Measurements from ENCODE around the gene RENBP.
A peak's percentile ranks its signal among the peaks of the same experiment; 100 is the strongest.

Gene RENBP

DNA sequence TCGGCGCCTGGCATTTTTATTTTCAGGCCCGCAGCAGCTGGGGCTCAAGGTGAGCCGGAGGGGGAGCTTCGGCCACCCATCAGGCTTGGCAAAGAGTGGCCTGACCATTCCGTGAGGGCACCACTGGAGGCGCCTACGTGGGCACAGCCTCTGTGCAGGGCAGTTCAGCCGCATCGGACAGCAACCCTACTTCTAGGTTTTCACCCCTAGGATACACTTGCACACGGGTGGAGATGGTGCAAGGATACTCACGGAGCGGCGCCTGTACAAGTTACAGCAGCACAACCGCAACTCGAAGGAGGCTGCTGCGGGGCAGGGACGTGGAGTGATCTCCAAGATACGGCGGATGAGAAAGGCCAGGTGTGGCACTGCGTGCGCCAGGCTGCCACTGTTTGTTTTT is 16.3 kb upstream of the RENBP start:
- peaks cover 0 to 8% of the 10 kb centered on the region in 2 donors for H3K4me1 ChIP-seq (ENCODE audit: control insufficient read depth in 1 of 2, insufficient read depth in 2 of 2, low read length in 2 of 2)
- H3K27ac ChIP-seq (ENCODE audit: low read length): no peak overlapping the region
- H3K27me3 ChIP-seq (ENCODE audit: low read depth, low read length): no peaks in the 10 kb centered on the region
- H3K9me3 ChIP-seq (ENCODE audit: control insufficient read depth in 1 of 2, low read length in 2 of 2): no peaks in the 10 kb centered on the region
- peaks cover 21 to 66% of the 10 kb centered on the region in 2 donors for H3K36me3 ChIP-seq (ENCODE audit: control insufficient read depth in 1 of 2, insufficient read depth in 2 of 2, low read length in 2 of 2)
- no peak overlapping the region for H3K4me3 ChIP-seq (ENCODE audit: low read depth in 1 of 2, low read length in 2 of 2)

DNA sequence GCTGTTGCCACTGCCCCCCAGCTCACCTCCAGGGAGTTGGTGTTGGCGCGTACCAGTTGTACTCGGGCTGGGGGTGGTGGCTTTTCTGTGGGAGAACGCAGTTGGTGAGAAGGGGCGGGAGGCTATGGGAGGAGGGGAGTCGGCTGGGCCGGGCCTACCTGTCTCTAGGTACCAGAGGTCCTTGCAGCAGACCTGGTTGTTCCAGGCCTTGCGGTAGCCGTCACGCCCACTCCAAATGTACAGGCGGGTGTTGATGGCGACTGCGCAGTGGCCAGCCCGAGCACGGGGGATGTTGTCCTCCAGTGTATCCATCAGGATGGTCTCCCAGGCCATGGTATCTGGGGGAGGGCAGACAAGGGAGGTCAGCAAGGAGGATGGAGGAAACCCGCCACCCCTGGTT is 15.6 kb upstream of the RENBP start:
- Histone ChIP-seq H3K27me3 (ENCODE audit: low read depth, low read length) (no peaks in the 10 kb centered on the region), H3K9me3 (ENCODE audit: control insufficient read depth in 1 of 2, low read length in 2 of 2) (no peaks in the 10 kb centered on the region), H3K4me1 (ENCODE audit: control insufficient read depth in 1 of 2, insufficient read depth in 2 of 2, low read length in 2 of 2) (peaks cover 0 to 4% of the 10 kb centered on the region in 2 donors), H3K4me3 (ENCODE audit: low read depth in 1 of 2, low read length in 2 of 2) (no peak overlapping the region), H3K27ac (ENCODE audit: low read length) (no peak overlapping the region), H3K36me3 (ENCODE audit: control insufficient read depth in 1 of 2, insufficient read depth in 2 of 2, low read length in 2 of 2) (peaks cover 21 to 67% of the 10 kb centered on the region in 2 donors)

DNA sequence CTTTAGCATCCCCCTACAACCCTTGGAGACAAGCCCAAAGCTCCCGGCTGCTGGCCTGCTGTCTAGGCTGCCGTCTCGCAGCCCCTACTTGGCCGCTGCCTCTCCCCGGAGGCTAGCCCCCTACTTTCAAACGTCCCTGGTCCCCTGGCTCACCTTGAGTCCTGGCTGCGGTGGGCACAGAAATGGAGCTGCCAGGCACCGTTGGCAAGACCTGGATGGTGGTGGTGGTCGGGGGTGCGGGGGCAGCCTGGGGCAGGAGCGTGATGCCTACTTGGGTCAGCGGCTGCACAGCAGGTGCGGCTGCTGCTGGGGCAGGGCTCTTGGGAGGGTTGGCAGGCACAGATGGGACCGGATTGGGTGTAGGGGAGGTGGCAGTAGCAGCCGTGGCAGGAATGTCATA is 15.2 kb upstream of the RENBP start:
- peaks cover 21 to 71% of the 10 kb centered on the region in 2 donors for H3K36me3 ChIP-seq (ENCODE audit: control insufficient read depth in 1 of 2, insufficient read depth in 2 of 2, low read length in 2 of 2)

DNA sequence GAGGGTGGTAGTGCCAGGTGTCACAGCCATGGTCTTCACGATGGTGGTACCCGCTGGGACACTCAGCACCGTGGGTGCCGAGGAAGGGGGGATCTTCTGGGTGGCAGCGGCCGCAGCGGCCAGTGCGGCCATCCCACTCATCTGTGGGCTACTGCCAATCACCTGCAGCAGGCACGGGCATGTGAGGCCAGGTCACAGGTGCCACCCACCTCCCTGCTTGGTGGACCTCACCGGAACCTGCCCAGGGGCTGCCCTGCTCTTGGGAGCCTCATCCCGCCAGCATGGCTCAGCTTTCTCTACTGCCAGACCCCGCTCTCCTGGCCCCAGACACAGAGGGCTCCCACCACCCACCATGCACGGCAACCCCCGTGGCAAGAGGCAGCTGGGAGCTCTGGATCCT is 14.2 kb upstream of the RENBP start:
- Histone ChIP-seq H3K36me3 (ENCODE audit: control insufficient read depth in 1 of 2, insufficient read depth in 2 of 2, low read length in 2 of 2) (peaks cover 21 to 77% of the 10 kb centered on the region in 2 donors), H3K9me3 (ENCODE audit: control insufficient read depth in 1 of 2, low read length in 2 of 2) (no peaks in the 10 kb centered on the region), H3K4me3 (ENCODE audit: low read depth in 1 of 2, low read length in 2 of 2) (no peak overlapping the region), H3K27me3 (ENCODE audit: low read depth, low read length) (no peaks in the 10 kb centered on the region), H3K4me1 (ENCODE audit: control insufficient read depth in 1 of 2, insufficient read depth in 2 of 2, low read length in 2 of 2) (peaks cover 0 to 1% of the 10 kb centered on the region in 2 donors), H3K27ac (ENCODE audit: low read length) (no peak overlapping the region)

More for the DNA sequence above, 15.2 kb upstream of the RENBP start:
- Histone ChIP-seq H3K4me3 (ENCODE audit: low read depth in 1 of 2, low read length in 2 of 2) (no peak overlapping the region), H3K9me3 (ENCODE audit: control insufficient read depth in 1 of 2, low read length in 2 of 2) (no peaks in the 10 kb centered on the region), H3K27me3 (ENCODE audit: low read depth, low read length) (no peaks in the 10 kb centered on the region), H3K4me1 (ENCODE audit: control insufficient read depth in 1 of 2, insufficient read depth in 2 of 2, low read length in 2 of 2) (peaks cover 0 to 4% of the 10 kb centered on the region in 2 donors), H3K27ac (ENCODE audit: low read length) (no peak overlapping the region)

DNA sequence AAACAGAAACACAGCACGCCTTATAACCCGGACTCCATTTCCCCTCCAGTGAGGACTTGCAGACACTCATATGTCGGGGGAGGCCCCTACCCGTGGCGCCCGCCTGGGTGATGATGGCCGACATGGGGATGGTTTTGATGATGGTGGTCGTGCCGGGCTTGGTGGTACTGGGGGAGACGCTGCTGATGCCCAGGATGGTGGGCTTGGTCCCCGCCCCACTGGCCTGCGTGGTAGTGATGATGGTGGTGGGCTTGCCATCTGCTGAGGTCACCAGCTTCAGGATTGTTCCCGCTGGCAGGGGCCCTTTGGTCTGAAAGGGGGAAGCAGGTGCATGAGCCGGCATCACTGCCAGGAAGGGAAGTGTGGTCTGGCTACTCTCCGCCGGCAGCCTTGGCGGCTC is 12.8 kb upstream of the RENBP start:
- peaks cover 19 to 70% of the 10 kb centered on the region in 2 donors for H3K36me3 ChIP-seq (ENCODE audit: control insufficient read depth in 1 of 2, insufficient read depth in 2 of 2, low read length in 2 of 2)
- H3K4me3 ChIP-seq (ENCODE audit: low read depth in 1 of 2, low read length in 2 of 2): no peak overlapping the region
- H3K27me3 ChIP-seq (ENCODE audit: low read depth, low read length): no peaks in the 10 kb centered on the region
- H3K27ac ChIP-seq (ENCODE audit: low read length): no peak overlapping the region
- no peaks in the 10 kb centered on the region for H3K9me3 ChIP-seq (ENCODE audit: control insufficient read depth in 1 of 2, low read length in 2 of 2)
- H3K4me1 ChIP-seq (ENCODE audit: control insufficient read depth in 1 of 2, insufficient read depth in 2 of 2, low read length in 2 of 2): peaks cover 0 to 8% of the 10 kb centered on the region in 2 donors

DNA sequence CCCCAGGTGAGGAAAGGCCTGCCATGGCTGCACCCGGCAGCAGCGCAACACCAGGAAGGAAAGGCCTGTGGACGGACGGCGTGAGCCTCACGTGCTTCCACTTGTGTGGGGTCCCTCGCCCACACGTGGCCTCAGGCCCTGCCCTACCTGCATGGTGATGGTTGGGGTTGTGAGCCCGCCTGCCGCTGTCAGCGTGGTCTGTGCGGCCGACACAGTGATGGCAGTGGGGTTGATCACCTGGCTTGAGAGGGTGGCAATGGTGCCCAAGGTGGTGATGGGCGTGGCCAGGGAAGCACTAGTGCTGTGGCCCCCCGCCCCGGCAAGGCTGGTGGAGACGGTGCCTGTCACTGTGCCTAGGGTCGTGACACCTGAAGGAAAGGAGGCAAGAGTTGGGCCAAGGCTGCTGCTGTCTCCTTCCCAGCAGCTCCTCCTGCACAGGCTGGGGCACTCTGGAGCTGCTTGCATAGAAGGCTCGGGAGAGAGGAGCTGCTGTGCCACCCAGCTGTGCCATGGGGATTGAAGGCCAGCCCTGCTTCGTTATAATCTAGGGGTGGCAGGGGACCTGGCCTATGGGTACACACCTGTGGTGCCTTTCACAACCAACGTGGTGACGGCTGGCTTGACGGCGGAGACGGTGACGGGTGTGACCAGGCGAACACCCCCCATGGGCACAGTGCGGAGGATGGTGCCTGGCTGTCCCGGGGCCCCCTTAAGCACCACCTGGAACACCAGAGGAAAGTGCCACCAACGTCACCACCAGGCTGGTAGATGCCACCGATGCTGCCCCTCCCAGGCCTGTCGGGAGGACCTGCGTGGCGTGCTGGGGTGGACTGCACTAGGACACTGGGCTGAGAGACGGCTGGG is 11.8 kb upstream of the RENBP start:
- H3K27ac ChIP-seq (ENCODE audit: low read length): no peak overlapping the region
- H3K9me3 ChIP-seq (ENCODE audit: control insufficient read depth in 1 of 2, low read length in 2 of 2): no peaks in the 10 kb centered on the region
- peaks cover 10 to 67% of the 10 kb centered on the region in 2 donors for H3K36me3 ChIP-seq (ENCODE audit: control insufficient read depth in 1 of 2, insufficient read depth in 2 of 2, low read length in 2 of 2)
- no peaks in the 10 kb centered on the region for H3K27me3 ChIP-seq (ENCODE audit: low read depth, low read length)
- H3K4me1 ChIP-seq (ENCODE audit: control insufficient read depth in 1 of 2, insufficient read depth in 2 of 2, low read length in 2 of 2): peaks cover 0 to 12% of the 10 kb centered on the region in 2 donors
- no peak overlapping the region for H3K4me3 ChIP-seq (ENCODE audit: low read depth in 1 of 2, low read length in 2 of 2)

DNA sequence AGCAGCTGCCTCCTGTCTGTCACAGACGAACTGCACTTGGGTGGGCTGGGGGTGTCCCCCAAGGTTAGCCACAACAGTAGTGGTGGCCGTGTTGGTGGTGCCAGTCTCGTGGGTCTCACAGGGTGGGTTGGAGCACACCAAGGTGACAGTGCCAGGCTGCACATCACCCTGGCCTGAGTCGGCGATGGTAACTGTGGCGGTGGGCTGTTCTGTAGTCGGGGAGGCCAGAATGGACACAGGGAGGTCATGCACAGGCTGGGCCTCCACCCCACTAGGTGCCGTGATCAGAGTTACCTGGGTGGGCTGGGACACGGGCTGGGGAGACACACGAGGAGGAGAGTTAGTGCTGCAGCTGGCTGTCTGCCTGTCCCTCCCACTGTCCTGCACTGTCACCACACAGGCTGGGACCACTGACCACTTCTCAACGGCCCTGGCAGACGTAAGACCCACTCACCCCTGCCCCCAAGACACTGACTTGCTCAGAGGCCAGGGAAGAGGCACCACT is 10.8 kb upstream of the RENBP start:
- Histone ChIP-seq H3K27ac (ENCODE audit: low read length) (no peak overlapping the region), H3K36me3 (ENCODE audit: control insufficient read depth in 1 of 2, insufficient read depth in 2 of 2, low read length in 2 of 2) (peaks cover 10 to 60% of the 10 kb centered on the region in 2 donors), H3K27me3 (ENCODE audit: low read depth, low read length) (no peaks in the 10 kb centered on the region), H3K4me1 (ENCODE audit: control insufficient read depth in 1 of 2, insufficient read depth in 2 of 2, low read length in 2 of 2) (peaks cover 0 to 13% of the 10 kb centered on the region in 2 donors), H3K4me3 (ENCODE audit: low read depth in 1 of 2, low read length in 2 of 2) (no peak overlapping the region), H3K9me3 (ENCODE audit: control insufficient read depth in 1 of 2, low read length in 2 of 2) (no peaks in the 10 kb centered on the region)

DNA sequence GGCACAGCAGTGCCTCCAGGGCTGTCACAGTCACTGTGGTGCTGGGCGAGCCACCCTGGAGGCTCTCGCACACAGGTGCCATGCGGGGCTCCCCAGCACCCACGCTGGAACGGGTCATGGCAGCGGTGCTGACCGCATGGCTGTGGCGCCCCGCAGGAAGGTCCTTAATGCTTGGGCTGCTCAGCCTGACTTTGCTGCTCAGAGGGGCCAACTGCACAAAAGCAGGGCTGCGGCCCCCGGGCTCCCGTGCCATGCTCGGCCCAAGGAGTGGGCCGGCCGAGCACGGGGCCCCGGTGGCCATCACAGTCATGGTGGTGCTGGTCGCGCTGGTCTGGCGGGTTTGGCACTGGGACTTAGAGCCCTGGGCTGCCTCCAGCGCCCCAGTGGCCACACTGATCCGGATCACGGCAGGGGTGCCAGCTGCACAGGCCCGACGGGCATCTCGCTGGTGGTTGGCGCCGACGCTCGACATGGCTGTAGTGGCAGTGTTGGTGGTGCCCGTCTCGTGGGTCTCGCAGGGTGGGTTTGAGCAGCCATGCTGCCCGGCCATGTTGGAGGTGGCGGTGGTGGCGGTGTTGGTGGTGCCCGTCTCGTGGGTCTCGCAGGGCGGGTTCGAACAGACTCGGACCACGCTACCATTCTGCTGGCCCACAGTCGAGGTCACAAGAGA is 10.2 kb upstream of the RENBP start:
- Histone ChIP-seq H3K9me3 (ENCODE audit: control insufficient read depth in 1 of 2, low read length in 2 of 2) (no peaks in the 10 kb centered on the region), H3K27ac (ENCODE audit: low read length) (no peak overlapping the region), H3K36me3 (ENCODE audit: control insufficient read depth in 1 of 2, insufficient read depth in 2 of 2, low read length in 2 of 2) (peaks cover 10 to 60% of the 10 kb centered on the region in 2 donors), H3K27me3 (ENCODE audit: low read depth, low read length) (no peaks in the 10 kb centered on the region), H3K4me1 (ENCODE audit: control insufficient read depth in 1 of 2, insufficient read depth in 2 of 2, low read length in 2 of 2) (peaks cover 0 to 18% of the 10 kb centered on the region in 2 donors), H3K4me3 (ENCODE audit: low read depth in 1 of 2, low read length in 2 of 2) (no peak overlapping the region)

DNA sequence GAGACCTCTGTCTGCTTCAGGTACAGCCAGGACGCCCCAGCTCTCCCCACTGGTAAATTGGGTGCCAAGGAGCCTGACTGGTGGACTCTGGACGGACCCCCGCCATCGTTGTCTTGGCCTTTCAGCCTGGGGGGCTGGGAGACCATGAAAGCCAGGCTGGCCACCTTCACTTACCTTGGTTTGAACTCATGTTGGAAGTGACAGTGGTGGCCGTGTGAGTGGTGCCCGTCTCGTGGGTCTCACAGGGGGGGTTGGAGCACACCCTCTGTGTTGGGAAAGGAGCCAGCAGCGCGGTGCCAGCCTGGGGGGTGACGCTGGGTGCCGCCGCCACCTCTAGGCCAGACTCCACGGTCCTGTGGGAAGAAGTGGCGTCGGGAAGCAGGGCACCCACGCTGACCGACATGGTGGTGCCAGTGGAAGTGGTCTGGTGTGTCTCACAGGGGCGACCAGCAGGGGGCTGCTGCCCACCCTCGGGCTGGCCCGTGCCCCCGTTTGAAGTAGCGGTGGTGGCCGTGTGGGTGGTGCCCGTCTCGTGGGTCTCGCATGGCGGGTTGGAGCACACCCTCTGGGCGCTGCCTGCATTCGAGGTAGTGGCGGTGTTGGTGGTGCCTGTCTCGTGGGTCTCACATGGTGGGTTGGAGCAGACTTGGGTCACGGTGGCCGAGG is 9.6 kb upstream of the RENBP start:
- Histone ChIP-seq H3K4me1 (ENCODE audit: control insufficient read depth in 1 of 2, insufficient read depth in 2 of 2, low read length in 2 of 2) (peaks cover 0 to 22% of the 10 kb centered on the region in 2 donors), H3K9me3 (ENCODE audit: control insufficient read depth in 1 of 2, low read length in 2 of 2) (no peaks in the 10 kb centered on the region), H3K27me3 (ENCODE audit: low read depth, low read length) (no peaks in the 10 kb centered on the region), H3K36me3 (ENCODE audit: control insufficient read depth in 1 of 2, insufficient read depth in 2 of 2, low read length in 2 of 2) (peaks cover 8 to 56% of the 10 kb centered on the region in 2 donors), H3K27ac (ENCODE audit: low read length) (no peak overlapping the region), H3K4me3 (ENCODE audit: low read depth in 1 of 2, low read length in 2 of 2) (peak overlapping the region in 1 of 2 donors; percentile 14)

DNA sequence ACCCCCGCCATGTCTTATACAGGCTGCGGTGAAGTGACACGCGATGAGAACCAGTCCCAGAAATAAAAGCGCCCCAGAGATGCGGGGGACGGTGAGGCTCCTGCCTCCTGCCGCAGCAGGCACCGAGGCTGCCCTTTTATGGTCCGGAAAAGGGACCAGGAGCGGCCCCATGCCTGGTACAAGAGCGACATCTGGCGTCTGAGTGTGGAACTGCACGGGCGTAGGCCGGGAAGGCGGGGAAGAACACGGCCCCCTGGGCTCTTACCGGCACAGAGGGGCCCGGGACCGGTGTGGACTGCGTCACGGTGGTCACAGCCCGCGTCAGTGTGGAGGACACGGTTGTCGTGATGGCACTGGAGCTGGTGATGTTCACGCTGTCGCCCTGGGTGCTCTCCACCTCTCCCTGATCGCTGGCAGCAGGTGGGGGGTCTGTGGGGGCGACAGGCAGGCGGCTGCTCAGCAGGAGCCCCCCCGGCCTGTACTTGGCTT is 8.9 kb upstream of the RENBP start:
- Histone ChIP-seq H3K27ac (ENCODE audit: low read length) (peak overlapping the region; percentile 73), H3K27me3 (ENCODE audit: low read depth, low read length) (no peaks in the 10 kb centered on the region), H3K4me1 (ENCODE audit: control insufficient read depth in 1 of 2, insufficient read depth in 2 of 2, low read length in 2 of 2) (peaks cover 0 to 27% of the 10 kb centered on the region in 2 donors), H3K36me3 (ENCODE audit: control insufficient read depth in 1 of 2, insufficient read depth in 2 of 2, low read length in 2 of 2) (peaks cover 5 to 50% of the 10 kb centered on the region in 2 donors), H3K9me3 (ENCODE audit: control insufficient read depth in 1 of 2, low read length in 2 of 2) (no peaks in the 10 kb centered on the region), H3K4me3 (ENCODE audit: low read depth in 1 of 2, low read length in 2 of 2) (peak overlapping the region in 1 of 2 donors; percentile 14)

All from muscle layer of duodenum (tissue), 2 donors.